Panc1 (cell line): ENCODE results near the gene C17orf78. TPM values are rescaled to one million over a fixed set of nuclear protein-coding genes. Genes with fewer than 3 reads are reported as not detected.
"Not testable (repeated sequence)": the region's sequence is repeated elsewhere in the genome, so short reads cannot be mapped to it uniquely, and the experiment has no call there.

ENCODE experiments used
- ATAC-seq: fragments of 200-7000 bp; cut with Tn5 transposase; 2 replicates; pipeline ENCODE4 v1.9.1; 2020; ENCODE audit warnings: mild to moderate bottlenecking, moderate library complexity
- BruUV-seq: library from RNA; stranded (reverse); fragments of 400-500 nt; replicated peaks from 2 replicates; lab custom pipeline; 2021; lab: Mats Ljungman, UMichigan
- CTCF ChIA-PET: fragments of 300-600 bp; sonication (Branson Sonifier 250); formaldehyde crosslinking; loops from one replicate; lab custom pipeline; 2022; ENCODE audit warnings: antibody characterized with exemption; lab: Charles Lee
- POLR2A ChIA-PET: fragments of 300-600 bp; sonication (Branson Sonifier 250); formaldehyde crosslinking; loops from one replicate; lab custom pipeline; 2022; ENCODE audit warnings: antibody characterized with exemption; lab: Charles Lee
- DNase-seq: peaks from one replicate; pipeline ENCODE4 v3.0.0-alpha.2; 2010; ENCODE audit warnings: low read depth, low spot score
- H3K27ac ChIP-seq: 2 replicates; pipeline ENCODE4 v1.5.1; 2011; ENCODE audit warnings: mild to moderate bottlenecking, low read length, inconsistent platforms
- H3K27me3 ChIP-seq: fragments of 200-500 bp; sonication (Bioruptor generic); 2 replicates; pipeline ENCODE4 v1.6.0; 2014; ENCODE audit warnings: low read length, inconsistent platforms; ENCODE audit not compliant: control insufficient read depth, insufficient read depth
- H3K36me3 ChIP-seq: fragments of 200-500 bp; sonication (Bioruptor generic); 2 replicates; pipeline ENCODE4 v1.5.1; 2014; ENCODE audit warnings: inconsistent platforms, mild to moderate bottlenecking, low read length, moderate library complexity; ENCODE audit not compliant: control insufficient read depth, insufficient read depth
- H3K4me1 ChIP-seq: 2 replicates; pipeline ENCODE4 v1.5.1; 2011; ENCODE audit warnings: inconsistent platforms, mild to moderate bottlenecking, low read length, moderate library complexity; ENCODE audit not compliant: control insufficient read depth, insufficient read depth
- H3K4me3 ChIP-seq, 2 experiments: 2 replicates each; pipeline ENCODE4 v1.5.1; 2011 to 2012; ENCODE audit warnings: low read depth in 2 of 2, low read length in 2 of 2, mild to moderate bottlenecking in 2 of 2, inconsistent platforms in 1 of 2, moderate library complexity in 1 of 2
- H3K9me3 ChIP-seq: fragments of 200-500 bp; sonication (Bioruptor generic); 2 replicates; pipeline ENCODE4 v1.5.1; 2014; ENCODE audit warnings: low read depth, mild to moderate bottlenecking, inconsistent platforms, low read length, moderate library complexity; ENCODE audit not compliant: control insufficient read depth, insufficient read depth
- CTCF ChIP-seq: fragments of 450-650 bp; IDR thresholded peaks from 2 replicates; pipeline ENCODE4 v1.5.1; 2017; ENCODE audit warnings: mild to moderate bottlenecking
- POLR2AphosphoS5 ChIP-seq: IDR thresholded peaks from 2 replicates; pipeline ENCODE4 v1.6.1; 2012; ENCODE audit warnings: mild to moderate bottlenecking, low read depth, low read length, moderate library complexity
- REST ChIP-seq, 2 experiments: IDR thresholded peaks; 2 replicates each; pipeline ENCODE4 v1.6.1; 2011 to 2012; ENCODE audit warnings: low read depth in 2 of 2, control low read depth in 1 of 2, low read length in 1 of 2, mild to moderate bottlenecking in 1 of 2, moderate library complexity in 1 of 2; ENCODE audit not compliant: insufficient read depth in 1 of 2
- SIN3A ChIP-seq: IDR thresholded peaks from 2 replicates; pipeline ENCODE4 v1.6.1; 2012; ENCODE audit warnings: low read depth, mild to moderate bottlenecking, low read length, moderate library complexity, borderline replicate concordance; ENCODE audit not compliant: insufficient read depth
- in situ Hi-C: cut with HindIII; loops from 2 replicates; pipeline ENCODE4 v1.10.0; 2016; ENCODE audit warnings: low sequenced_read_pairs, low pct_unique_long_range_greater_than_20kb
- intact Hi-C: fragments of 100-400 bp; cut with micrococcal nuclease; formaldehyde crosslinking; loops from one replicate; pipeline ENCODE4 v1.10.0; 2022; ENCODE audit not compliant: unreplicated experiment
- total RNA-seq: library from RNA; stranded (reverse); gene quantifications from one replicate; pipeline ENCODE4 v1.2.1, GENCODE V29; 2021; ENCODE audit not compliant: unreplicated experiment

Gene C17orf78
- total RNA-seq, 1 experiment from 2014 or later, result not detected

- in situ Hi-C loops, result no loop called here
- no peaks in the 10 kb centered on the region for H3K9me3 ChIP-seq
- ATAC-seq (no peak), DNase-seq (no peak)
- H3K27ac ChIP-seq, result no peak overlapping the region
- TF ChIP-seq CTCF, result peak; percentile 20; the same call in 1 of the 2 replicates
- TF ChIP-seq REST (IDR thresholded peaks at IDR 0.05; ENCODE audit: insufficient read depth in 1 of 2, low read depth in 2 of 2, low read length in 1 of 2), result no peak
- no peak overlapping the region for H3K4me3 ChIP-seq
- no peaks in the 10 kb centered on the region for H3K4me1 ChIP-seq
- CTCF ChIA-PET, result no interaction called here
- H3K27me3 ChIP-seq, result no peaks in the 10 kb centered on the region
- POLR2A ChIA-PET, result no interaction called here
- BruUV-seq, result TSS peak; percentile 39
- H3K36me3 ChIP-seq, result no peaks in the 10 kb centered on the region; the same call in none of the 2 replicates
- intact Hi-C loops, result no loop called here
Observed at GRCh38 chr17:37438141-37438540, 62.4 kb downstream of the C17orf78 start.

- H3K36me3 ChIP-seq, result no peaks in the 10 kb centered on the region; the same call in none of the 2 replicates
- H3K27ac ChIP-seq, result no peak overlapping the region
- H3K4me3 ChIP-seq, result no peak overlapping the region
- POLR2A ChIA-PET, result no interaction called here
- intact Hi-C loops (no loop called here), in situ Hi-C loops (no loop called here)
- no peaks in the 10 kb centered on the region for H3K4me1 ChIP-seq
- no peaks in the 10 kb centered on the region for H3K9me3 ChIP-seq
- no TSS peak for BruUV-seq
- CTCF ChIA-PET, result no interaction called here
- no peak for DNase-seq
- no peak for ATAC-seq
- TF ChIP-seq REST (IDR thresholded peaks at IDR 0.05; ENCODE audit: insufficient read depth in 1 of 2, low read depth in 2 of 2, low read length in 1 of 2) (no peak), POLR2AphosphoS5 (no peak), SIN3A (no peak)
- H3K27me3 ChIP-seq, result no peaks in the 10 kb centered on the region
Observed at GRCh38 chr17:37440424-37440823, 64.6 kb downstream of the C17orf78 start.

GRCh38 chr17:37441369-37442014 is 65.7 kb downstream of the C17orf78 start:
- ATAC-seq, CTCF ChIA-PET, H3K27me3 ChIP-seq, H3K36me3 ChIP-seq, H3K4me1 ChIP-seq, H3K27ac ChIP-seq, BruUV-seq, in situ Hi-C loops, POLR2A ChIA-PET, H3K9me3 ChIP-seq, H3K4me3 ChIP-seq, intact Hi-C loops, DNase-seq: not testable (repeated sequence)
